ENCODE measurements around the gene GABRB1. TPM values are rescaled to one million over a fixed set of nuclear protein-coding genes. Genes with fewer than 3 reads are reported as not detected.
"Not testable (repeated sequence)": the region's sequence is repeated elsewhere in the genome, so short reads cannot be mapped to it uniquely, and the experiment has no call there.

Gene GABRB1
- total and polyA plus RNA-seq, 2 donors (not counting 3 experiments of a cell fraction or from before 2014, with no cell fraction given): not detected

- DNase-seq (ENCODE audit: low read depth, low spot score) (no peak), FAIRE-seq (no peak)
- Histone ChIP-seq H3K4me3 (replicated peaks in 1 of 3; ENCODE audit: insufficient read depth in 1 of 3, low read depth in 1 of 3, low read length in 3 of 3) (no peak overlapping the region), H3K9me1 (replicated peaks; ENCODE audit: control insufficient read depth, extremely low read depth, insufficient read depth, low read length) (no peaks in the 10 kb centered on the region), H3K4me1 (ENCODE audit: control insufficient read depth, extremely low read depth, insufficient read depth, low read length) (no peaks in the 10 kb centered on the region), H3K27me3 (ENCODE audit: control insufficient read depth in 2 of 2, insufficient read depth in 2 of 2, low read length in 2 of 2) (no peaks in the 10 kb centered on the region), H3K27ac (ENCODE audit: insufficient read depth, low read depth, low read length) (no peak overlapping the region), H3K9ac (replicated peaks; ENCODE audit: extremely low read depth, insufficient read depth, low read length) (no peak overlapping the region), H4K20me1 (replicated peaks; ENCODE audit: control insufficient read depth, extremely low read depth, insufficient read depth, low read length) (no peaks in the 10 kb centered on the region), H3K9me3 (replicated peaks; ENCODE audit: control insufficient read depth, insufficient read depth, low read length) (no peaks in the 10 kb centered on the region), H2AFZ (ENCODE audit: low read depth, low read length) (no peak overlapping the region), H3K79me2 (ENCODE audit: control insufficient read depth, insufficient read depth, low read length) (no peaks in the 10 kb centered on the region), H3K4me2 (ENCODE audit: insufficient read depth, low read length) (no peak overlapping the region), H3K36me3 (ENCODE audit: control insufficient read depth in 2 of 2, extremely low read depth in 1 of 2, insufficient read depth in 2 of 2, low read length in 2 of 2) (no peaks in the 10 kb centered on the region)
- CTCF ChIA-PET: no interaction called here
- dilution Hi-C loops (cut with MboI; ENCODE audit: extremely low pct_ligation_motif_present, low sequenced_read_pairs): no loop called here
- no peak for TF ChIP-seq MYC (IDR thresholded peaks at IDR 0.05; ENCODE audit: low read depth, low read length)
- TF ChIP-seq POLR2AphosphoS5 (IDR thresholded peaks at IDR 0.05; ENCODE audit: insufficient read depth, low read depth, low read length): no peak
- no peak for TF ChIP-seq CTCF (IDR thresholded peaks at IDR 0.05; ENCODE audit: extremely low read depth in 1 of 2, insufficient read depth in 1 of 2, low read depth in 1 of 2, low read length in 2 of 2)
- no peak for TF ChIP-seq POLR2A (IDR thresholded peaks at IDR 0.05; ENCODE audit: low read depth, low read length)
- TF ChIP-seq FOS (IDR thresholded peaks at IDR 0.05; ENCODE audit: borderline replicate concordance, insufficient read depth, low read length): no peak
- TF ChIP-seq GATA2 (IDR thresholded peaks at IDR 0.05; ENCODE audit: insufficient read depth, insufficient read length, low read depth, low read length): no peak
- no peak for TF ChIP-seq JUN (IDR thresholded peaks at IDR 0.05; ENCODE audit: borderline replicate concordance, insufficient read depth, insufficient read length, low read depth)
- TF ChIP-seq EZH2 (IDR thresholded peaks at IDR 0.05; ENCODE audit: borderline replicate concordance, low read depth, low read length, severe bottlenecking): no peak
- no TSS peak for BruUV-seq (replicated peaks)
- POLR2A ChIA-PET: no interaction called here
- intact Hi-C loops (cut with micrococcal nuclease): no loop called here
Observed at GRCh38 chr4:47289805-47290204, 258.4 kb downstream of the GABRB1 start.

- H3K4me3 ChIP-seq (replicated peaks in 1 of 3; ENCODE audit: insufficient read depth in 1 of 3, low read depth in 1 of 3, low read length in 3 of 3); CTCF ChIA-PET; H3K4me1 ChIP-seq (ENCODE audit: control insufficient read depth, extremely low read depth, insufficient read depth, low read length); H3K27ac ChIP-seq (ENCODE audit: insufficient read depth, low read depth, low read length); H3K79me2 ChIP-seq (ENCODE audit: control insufficient read depth, insufficient read depth, low read length); POLR2A ChIA-PET; H3K9me3 ChIP-seq (replicated peaks; ENCODE audit: control insufficient read depth, insufficient read depth, low read length); BruUV-seq (replicated peaks); DNase-seq (ENCODE audit: low read depth, low spot score); H2AFZ ChIP-seq (ENCODE audit: low read depth, low read length); H3K9me1 ChIP-seq (replicated peaks; ENCODE audit: control insufficient read depth, extremely low read depth, insufficient read depth, low read length); dilution Hi-C loops (cut with MboI; ENCODE audit: extremely low pct_ligation_motif_present, low sequenced_read_pairs); H3K4me2 ChIP-seq (ENCODE audit: insufficient read depth, low read length); H3K9ac ChIP-seq (replicated peaks; ENCODE audit: extremely low read depth, insufficient read depth, low read length); intact Hi-C loops (cut with micrococcal nuclease); H4K20me1 ChIP-seq (replicated peaks; ENCODE audit: control insufficient read depth, extremely low read depth, insufficient read depth, low read length); H3K27me3 ChIP-seq (ENCODE audit: control insufficient read depth in 2 of 2, insufficient read depth in 2 of 2, low read length in 2 of 2); H3K36me3 ChIP-seq (ENCODE audit: control insufficient read depth in 2 of 2, extremely low read depth in 1 of 2, insufficient read depth in 2 of 2, low read length in 2 of 2); FAIRE-seq: not testable (repeated sequence)
Observed at GRCh38 chr4:47290873-47291272, 259.5 kb downstream of the GABRB1 start.

Measured in endothelial cell of umbilical vein (primary cell).